Astrocyte (in vitro differentiated cells and primary cell): Measurements from ENCODE around the gene CSRNP3.

Experiments used
- CTCF ChIP-seq: IDR thresholded peaks from 2 replicates; pipeline ENCODE4 v1.5.1; 2011; ENCODE audit warnings: low read depth, mild to moderate bottlenecking, inconsistent platforms, low read length, moderate library complexity; ENCODE audit not compliant: insufficient read depth
- EZH2 ChIP-seq: IDR thresholded peaks from 2 replicates; pipeline ENCODE4 v1.6.1; 2012; ENCODE audit warnings: mild to moderate bottlenecking, low read length, inconsistent platforms; ENCODE audit not compliant: insufficient read depth

- TF ChIP-seq CTCF (no peak), EZH2 (no peak)
Measured at GRCh38 chr2:165572151-165572550, 102.7 kb downstream of the CSRNP3 start.
